Measurements from ENCODE around the gene TRPM6. TPM values are rescaled to one million over a fixed set of nuclear protein-coding genes. Genes with fewer than 3 reads are reported as not detected.

Gene TRPM6
- total RNA-seq, 3 donors from 2014 or later (not counting 1 experiment from before 2014, with no cell fraction given) = 0.36 to 12.8 TPM; not detected in 1

DNA sequence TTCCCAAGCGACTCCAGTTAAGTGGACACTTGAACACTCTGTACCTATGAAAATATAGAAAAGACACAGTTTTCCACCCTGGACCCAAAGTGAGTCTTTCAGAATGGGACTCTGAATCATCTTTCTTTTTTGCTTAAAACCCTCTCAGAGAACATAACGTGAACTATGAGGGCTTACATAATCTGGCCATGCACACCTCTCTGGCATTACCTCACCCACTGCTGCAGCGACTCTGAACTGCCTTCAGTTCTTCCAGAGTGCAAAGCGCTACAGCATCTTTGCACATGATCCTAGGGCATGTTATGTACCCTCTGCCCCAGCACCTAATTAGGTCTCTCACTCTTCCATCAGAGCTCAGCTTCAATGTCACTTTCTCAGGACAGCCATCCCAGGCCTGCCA, 204.4 kb downstream of the TRPM6 start:
- TF ChIP-seq, protein P1, sequence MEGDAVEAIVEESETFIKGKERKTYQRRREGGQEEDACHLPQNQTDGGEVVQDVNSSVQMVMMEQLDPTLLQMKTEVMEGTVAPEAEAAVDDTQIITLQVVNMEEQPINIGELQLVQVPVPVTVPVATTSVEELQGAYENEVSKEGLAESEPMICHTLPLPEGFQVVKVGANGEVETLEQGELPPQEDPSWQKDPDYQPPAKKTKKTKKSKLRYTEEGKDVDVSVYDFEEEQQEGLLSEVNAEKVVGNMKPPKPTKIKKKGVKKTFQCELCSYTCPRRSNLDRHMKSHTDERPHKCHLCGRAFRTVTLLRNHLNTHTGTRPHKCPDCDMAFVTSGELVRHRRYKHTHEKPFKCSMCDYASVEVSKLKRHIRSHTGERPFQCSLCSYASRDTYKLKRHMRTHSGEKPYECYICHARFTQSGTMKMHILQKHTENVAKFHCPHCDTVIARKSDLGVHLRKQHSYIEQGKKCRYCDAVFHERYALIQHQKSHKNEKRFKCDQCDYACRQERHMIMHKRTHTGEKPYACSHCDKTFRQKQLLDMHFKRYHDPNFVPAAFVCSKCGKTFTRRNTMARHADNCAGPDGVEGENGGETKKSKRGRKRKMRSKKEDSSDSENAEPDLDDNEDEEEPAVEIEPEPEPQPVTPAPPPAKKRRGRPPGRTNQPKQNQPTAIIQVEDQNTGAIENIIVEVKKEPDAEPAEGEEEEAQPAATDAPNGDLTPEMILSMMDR (IDR thresholded peaks at IDR 0.05) = no peak
- H3K27me3 ChIP-seq (ENCODE audit: control insufficient read depth, insufficient read depth, low read length) = no peaks in the 10 kb centered on the region
- H3K27ac Mint-ChIP-seq = no peak overlapping the region
- no peak for DNase-seq
- no peak for ATAC-seq
- H3K36me3 ChIP-seq (ENCODE audit: control insufficient read depth, insufficient read depth, low read length) = no peaks in the 10 kb centered on the region
- H3K36me3 Mint-ChIP-seq = no peaks in the 10 kb centered on the region
- no peak overlapping the region for H3K4me3 Mint-ChIP-seq
- H3K27me3 Mint-ChIP-seq (ENCODE audit: low read depth in 2 of 2) = peaks cover 0 to 3% of the 10 kb centered on the region in 2 donors
- H3K4me1 ChIP-seq (ENCODE audit: control insufficient read depth, insufficient read depth, low read length) = no peaks in the 10 kb centered on the region
- no peaks in the 10 kb centered on the region for H3K9me3 ChIP-seq (ENCODE audit: control insufficient read depth, insufficient read depth, low read length)
- H3K4me1 Mint-ChIP-seq = no peaks in the 10 kb centered on the region
- 86% methylated on average over 4 of the region's 4 CpGs for WGBS (ENCODE audit: insufficient coverage)
- H3K27ac ChIP-seq (ENCODE audit: low read length) = no peak overlapping the region
- H3K9me3 Mint-ChIP-seq = no peaks in the 10 kb centered on the region
- no peak overlapping the region for H3K4me3 ChIP-seq (ENCODE audit: low read length)
- intact Hi-C loops (cut with micrococcal nuclease) = no loop called here

DNA sequence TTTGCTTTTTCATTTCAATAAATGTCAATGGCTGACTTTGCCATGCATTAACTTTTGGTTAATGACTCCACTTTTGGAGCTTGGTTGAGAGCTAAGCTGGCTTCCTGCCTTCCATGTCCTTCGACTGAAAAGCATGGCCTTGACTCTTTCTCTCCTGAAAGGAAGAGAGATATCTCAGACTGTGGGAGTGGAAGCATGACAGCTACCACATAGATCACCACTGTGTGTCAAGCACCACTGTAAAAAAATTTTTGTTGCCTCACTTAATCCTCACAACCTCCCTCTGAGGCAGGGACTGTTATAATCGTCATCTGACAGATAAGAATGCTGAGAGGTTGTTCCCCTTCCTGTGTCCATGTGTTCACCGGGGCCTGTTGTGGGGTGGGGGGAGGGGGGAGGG, 205.8 kb downstream of the TRPM6 start:
- TF ChIP-seq, protein P1 (IDR thresholded peaks at IDR 0.05) = no peak
- WGBS (ENCODE audit: insufficient coverage) = 58% methylated on average over 1 of the region's 3 CpGs
- no peak overlapping the region for H3K4me3 ChIP-seq (ENCODE audit: low read length)
- no peaks in the 10 kb centered on the region for H3K4me1 ChIP-seq (ENCODE audit: control insufficient read depth, insufficient read depth, low read length)
- Mint-ChIP-seq H3K36me3 (no peaks in the 10 kb centered on the region), H3K4me3 (no peak overlapping the region), H3K27ac (no peak overlapping the region), H3K9me3 (no peaks in the 10 kb centered on the region), H3K27me3 (ENCODE audit: low read depth in 2 of 2) (peaks cover 0 to 3% of the 10 kb centered on the region in 2 donors), H3K4me1 (no peaks in the 10 kb centered on the region)
- no peaks in the 10 kb centered on the region for H3K9me3 ChIP-seq (ENCODE audit: control insufficient read depth, insufficient read depth, low read length)
- DNase-seq = no peak
- no peaks in the 10 kb centered on the region for H3K36me3 ChIP-seq (ENCODE audit: control insufficient read depth, insufficient read depth, low read length)
- ATAC-seq = no peak
- H3K27me3 ChIP-seq (ENCODE audit: control insufficient read depth, insufficient read depth, low read length) = no peaks in the 10 kb centered on the region
- no peak overlapping the region for H3K27ac ChIP-seq (ENCODE audit: low read length)
- intact Hi-C loops (cut with micrococcal nuclease) = no loop called here

DNA sequence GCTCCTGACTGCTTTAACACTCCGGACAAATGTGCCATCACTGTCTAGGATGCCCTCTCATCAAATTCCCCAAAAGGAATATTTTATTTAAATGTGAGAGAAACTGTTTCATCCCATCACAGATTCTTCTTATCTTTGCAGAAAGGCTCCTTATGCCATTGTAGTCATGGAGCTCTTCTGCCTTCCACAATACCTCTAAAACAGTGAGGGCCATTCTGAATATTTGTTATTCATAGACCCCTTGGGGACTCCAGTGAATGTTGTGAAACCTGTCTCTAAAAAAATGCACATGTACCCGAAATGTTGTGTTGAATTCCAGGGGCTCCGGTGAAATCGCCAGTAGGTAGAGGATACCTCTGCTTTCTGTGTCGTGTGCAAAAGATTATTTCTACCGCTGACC, 213.6 kb downstream of the TRPM6 start:
- Histone ChIP-seq H3K27ac (ENCODE audit: low read length) (no peak overlapping the region), H3K4me1 (ENCODE audit: control insufficient read depth, insufficient read depth, low read length) (no peaks in the 10 kb centered on the region), H3K9me3 (ENCODE audit: control insufficient read depth, insufficient read depth, low read length) (no peaks in the 10 kb centered on the region), H3K27me3 (ENCODE audit: control insufficient read depth, insufficient read depth, low read length) (no peaks in the 10 kb centered on the region), H3K4me3 (ENCODE audit: low read length) (no peak overlapping the region), H3K36me3 (ENCODE audit: control insufficient read depth, insufficient read depth, low read length) (no peaks in the 10 kb centered on the region)
- intact Hi-C loops (cut with micrococcal nuclease) = no loop called here
- DNase-seq (no peak), ATAC-seq (no peak)
- no peaks in the 10 kb centered on the region for H3K4me1 Mint-ChIP-seq
- H3K36me3 Mint-ChIP-seq = no peaks in the 10 kb centered on the region
- H3K4me3 Mint-ChIP-seq = no peak overlapping the region
- 82% methylated on average over 6 of the region's 6 CpGs for WGBS (ENCODE audit: insufficient coverage)
- H3K27me3 Mint-ChIP-seq (ENCODE audit: low read depth in 2 of 2) = no peaks in the 10 kb centered on the region
- no peaks in the 10 kb centered on the region for H3K9me3 Mint-ChIP-seq
- H3K27ac Mint-ChIP-seq = no peak overlapping the region
- TF ChIP-seq, protein P1 (IDR thresholded peaks at IDR 0.05) = no peak

Other genes with a start within 250 kb of the TRPM6 start
- gene C9orf40, start 65.0 kb upstream of the TRPM6 start, total RNA-seq = 1 to 10 TPM; 1.8 to 3.9 (median 3.6) TPM
- 10 to 100 TPM; 21.2 to 27.8 (median 25.9) TPM for gene CARNMT1, start 140.4 kb upstream of the TRPM6 start, total RNA-seq
- gene NMRK1, start 200.2 kb upstream of the TRPM6 start, total RNA-seq = 10 to 100 TPM; 23.7 to 52.0 (median 44.4) TPM
- gene OSTF1, start 200.6 kb upstream of the TRPM6 start, total RNA-seq = 100 to 1,000 TPM; 140 to 187 (median 177) TPM

Measured in natural killer cell (primary cell).